ENCODE results near the gene TLR9.
"Not testable (repeated sequence)": the region's sequence is repeated elsewhere in the genome, so short reads cannot be mapped to it uniquely, and the experiment has no call there.

The TLR9 gene, protein sequence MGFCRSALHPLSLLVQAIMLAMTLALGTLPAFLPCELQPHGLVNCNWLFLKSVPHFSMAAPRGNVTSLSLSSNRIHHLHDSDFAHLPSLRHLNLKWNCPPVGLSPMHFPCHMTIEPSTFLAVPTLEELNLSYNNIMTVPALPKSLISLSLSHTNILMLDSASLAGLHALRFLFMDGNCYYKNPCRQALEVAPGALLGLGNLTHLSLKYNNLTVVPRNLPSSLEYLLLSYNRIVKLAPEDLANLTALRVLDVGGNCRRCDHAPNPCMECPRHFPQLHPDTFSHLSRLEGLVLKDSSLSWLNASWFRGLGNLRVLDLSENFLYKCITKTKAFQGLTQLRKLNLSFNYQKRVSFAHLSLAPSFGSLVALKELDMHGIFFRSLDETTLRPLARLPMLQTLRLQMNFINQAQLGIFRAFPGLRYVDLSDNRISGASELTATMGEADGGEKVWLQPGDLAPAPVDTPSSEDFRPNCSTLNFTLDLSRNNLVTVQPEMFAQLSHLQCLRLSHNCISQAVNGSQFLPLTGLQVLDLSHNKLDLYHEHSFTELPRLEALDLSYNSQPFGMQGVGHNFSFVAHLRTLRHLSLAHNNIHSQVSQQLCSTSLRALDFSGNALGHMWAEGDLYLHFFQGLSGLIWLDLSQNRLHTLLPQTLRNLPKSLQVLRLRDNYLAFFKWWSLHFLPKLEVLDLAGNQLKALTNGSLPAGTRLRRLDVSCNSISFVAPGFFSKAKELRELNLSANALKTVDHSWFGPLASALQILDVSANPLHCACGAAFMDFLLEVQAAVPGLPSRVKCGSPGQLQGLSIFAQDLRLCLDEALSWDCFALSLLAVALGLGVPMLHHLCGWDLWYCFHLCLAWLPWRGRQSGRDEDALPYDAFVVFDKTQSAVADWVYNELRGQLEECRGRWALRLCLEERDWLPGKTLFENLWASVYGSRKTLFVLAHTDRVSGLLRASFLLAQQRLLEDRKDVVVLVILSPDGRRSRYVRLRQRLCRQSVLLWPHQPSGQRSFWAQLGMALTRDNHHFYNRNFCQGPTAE

DNA sequence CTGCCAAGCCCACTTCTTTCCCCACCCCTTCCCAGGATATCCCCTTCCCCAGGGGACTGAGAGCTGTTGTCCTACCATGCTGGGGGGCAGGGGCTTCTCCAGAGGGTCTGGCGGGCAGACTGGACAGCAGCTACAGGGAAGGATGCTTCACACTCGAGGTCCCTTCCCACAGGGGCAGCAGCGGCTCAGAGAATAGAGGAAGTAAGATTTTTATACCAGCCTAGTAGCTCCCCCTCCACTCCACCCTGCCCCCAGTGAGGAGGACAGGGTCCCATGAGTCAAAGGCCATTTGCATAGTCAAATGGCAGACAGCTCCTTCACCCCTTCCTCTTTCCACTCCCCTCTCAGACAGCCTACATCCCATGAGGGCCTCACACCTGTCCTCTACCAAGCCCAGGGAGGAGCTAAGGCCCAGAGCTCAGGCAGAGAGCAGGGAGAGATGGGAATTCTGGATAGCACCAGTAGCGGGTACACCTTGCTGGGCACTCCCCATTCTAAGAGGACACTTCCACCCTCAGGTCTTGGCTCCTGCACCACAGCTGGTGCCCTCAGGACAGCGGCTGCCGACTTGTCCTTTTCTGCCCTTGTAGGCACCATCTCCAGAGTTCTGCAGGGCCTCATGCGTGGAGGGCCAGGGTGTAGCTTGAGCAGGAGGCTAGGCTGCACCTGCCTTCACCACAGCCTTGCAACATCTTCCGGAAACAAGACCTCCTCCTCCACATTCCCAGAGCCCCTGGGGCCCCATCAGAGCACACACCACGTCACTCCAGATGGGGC is at the start of gene TLR9:
TSS of gene TLR9 (minus strand) at position 194 of the 777 bp plus-strand sequence. CDS start at position 78, 116 bp downstream.
- no peak for DNase-seq (ENCODE audit: low read depth)
- Histone ChIP-seq H3K4me3 (ENCODE audit: low read length) (no peak within 1 kb of the TSS), H3K9ac (ENCODE audit: low read length) (no peak within 1 kb of the TSS), H3K27me3 (replicated peaks; ENCODE audit: control insufficient read depth, insufficient read depth, low read length) (no peaks in the 10 kb centered on the region), H3K36me3 (ENCODE audit: control insufficient read depth, insufficient read depth, low read length, severe bottlenecking) (peaks cover 29% of the 10 kb centered on the region), H3K4me1 (ENCODE audit: control insufficient read depth, insufficient read depth, low read length) (no peaks in the 10 kb centered on the region), H3K9me3 (ENCODE audit: control insufficient read depth, low read length) (no peaks in the 10 kb centered on the region)

DNA sequence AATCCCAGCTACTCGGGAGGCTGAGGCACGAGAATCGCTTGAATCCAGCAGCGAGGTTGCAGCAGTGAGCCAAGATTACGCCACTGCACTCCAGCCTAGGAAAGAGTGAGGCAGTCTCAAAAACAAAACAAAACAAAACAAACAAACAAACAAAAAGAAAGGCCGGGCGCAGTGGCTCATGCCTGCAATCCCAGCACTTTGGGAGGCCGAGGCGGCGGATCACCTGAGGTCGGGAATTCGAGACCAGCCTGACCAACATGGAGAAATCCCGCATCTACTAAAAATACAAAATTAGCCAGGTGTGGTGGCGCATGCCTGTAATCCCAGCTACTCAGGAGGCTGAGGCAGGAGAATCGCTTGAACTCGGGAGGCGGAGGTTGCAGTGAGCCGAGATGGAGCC is 49.3 kb upstream of the TLR9 start:
- not testable (repeated sequence) for H3K4me3 ChIP-seq (ENCODE audit: low read length); H3K9ac ChIP-seq (ENCODE audit: low read length); H3K9me3 ChIP-seq (ENCODE audit: control insufficient read depth, low read length); DNase-seq (ENCODE audit: low read depth); H3K27me3 ChIP-seq (replicated peaks; ENCODE audit: control insufficient read depth, insufficient read depth, low read length)
- Histone ChIP-seq H3K36me3 (ENCODE audit: control insufficient read depth, insufficient read depth, low read length, severe bottlenecking) (peaks cover 16% of the 10 kb centered on the region), H3K4me1 (ENCODE audit: control insufficient read depth, insufficient read depth, low read length) (peaks cover 47% of the 10 kb centered on the region)

DNA sequence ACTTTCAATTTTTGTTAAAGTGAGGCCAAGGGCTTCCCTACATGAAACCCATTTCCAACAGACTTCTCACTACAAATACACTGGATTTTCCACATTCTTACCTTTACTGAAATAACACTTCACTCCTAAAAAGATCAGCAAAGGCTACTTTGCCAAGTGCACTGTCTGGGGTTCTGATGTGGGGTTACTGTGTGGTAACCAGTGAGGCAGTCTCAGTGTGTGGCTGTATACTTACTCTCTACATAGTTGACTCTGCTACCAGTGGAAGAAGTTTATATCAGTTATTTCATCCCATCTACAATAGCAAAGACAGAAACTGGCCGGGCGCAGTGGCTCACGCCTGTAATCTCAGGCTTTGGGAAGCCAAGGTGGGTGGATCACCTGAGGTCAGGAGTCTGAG is 47.4 kb upstream of the TLR9 start:
- Histone ChIP-seq H3K4me1 (ENCODE audit: control insufficient read depth, insufficient read depth, low read length) (peaks cover 40% of the 10 kb centered on the region), H3K27me3 (replicated peaks; ENCODE audit: control insufficient read depth, insufficient read depth, low read length) (no peaks in the 10 kb centered on the region), H3K9me3 (ENCODE audit: control insufficient read depth, low read length) (no peaks in the 10 kb centered on the region), H3K4me3 (ENCODE audit: low read length) (no peak overlapping the region), H3K36me3 (ENCODE audit: control insufficient read depth, insufficient read depth, low read length, severe bottlenecking) (peaks cover 36% of the 10 kb centered on the region), H3K9ac (ENCODE audit: low read length) (no peak overlapping the region)
- DNase-seq (ENCODE audit: low read depth) = no peak

DNA sequence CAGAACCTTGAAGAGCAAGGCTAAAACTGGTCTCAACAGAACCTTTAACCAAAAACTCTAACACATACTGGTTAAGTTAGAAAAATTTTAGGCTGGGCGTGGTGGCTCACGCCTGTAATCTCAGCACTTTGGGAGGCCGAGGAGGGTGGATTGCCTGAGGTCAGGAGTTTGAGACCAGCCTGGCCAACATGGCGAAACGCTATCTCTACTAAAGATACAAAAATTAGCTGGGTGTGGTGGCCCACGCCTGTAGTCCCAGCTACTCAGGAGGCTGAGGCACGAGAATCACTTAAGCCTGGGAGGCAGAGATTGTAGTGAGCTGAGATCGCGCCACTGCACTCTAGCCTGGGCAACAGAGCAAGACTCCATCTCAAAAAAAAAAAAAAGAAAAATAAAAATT is 46.7 kb upstream of the TLR9 start:
- peaks cover 43% of the 10 kb centered on the region for H3K36me3 ChIP-seq (ENCODE audit: control insufficient read depth, insufficient read depth, low read length, severe bottlenecking)
- H3K27me3 ChIP-seq (replicated peaks; ENCODE audit: control insufficient read depth, insufficient read depth, low read length); H3K9ac ChIP-seq (ENCODE audit: low read length); H3K4me3 ChIP-seq (ENCODE audit: low read length); DNase-seq (ENCODE audit: low read depth); H3K9me3 ChIP-seq (ENCODE audit: control insufficient read depth, low read length): not testable (repeated sequence)
- peaks cover 40% of the 10 kb centered on the region for H3K4me1 ChIP-seq (ENCODE audit: control insufficient read depth, insufficient read depth, low read length)

DNA sequence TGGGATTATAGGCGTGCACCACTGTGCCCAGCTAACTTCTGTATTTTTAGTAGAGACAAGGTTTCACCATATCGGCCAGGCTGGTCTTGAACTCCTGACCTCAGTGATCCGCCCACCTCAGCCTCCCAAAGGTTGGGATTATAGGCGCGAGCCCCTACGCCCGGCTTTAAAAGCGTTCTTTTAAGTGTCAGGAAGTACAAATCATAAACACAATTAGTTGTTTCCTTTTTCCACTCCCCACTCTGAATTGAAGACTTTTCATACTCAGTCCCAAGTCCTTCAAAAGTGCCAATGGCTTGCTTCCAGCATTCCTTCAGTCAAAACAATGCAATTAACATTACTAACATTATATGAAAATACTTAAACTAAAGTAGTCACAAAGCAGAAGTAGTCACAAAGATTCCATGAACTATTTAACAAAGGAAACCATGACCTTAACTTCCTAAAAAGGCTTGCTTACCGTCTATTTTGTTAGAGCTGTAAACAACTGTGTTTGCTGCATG is 44.9 kb upstream of the TLR9 start:
- H3K36me3 ChIP-seq (ENCODE audit: control insufficient read depth, insufficient read depth, low read length, severe bottlenecking) = peaks cover 60% of the 10 kb centered on the region
- no peak for DNase-seq (ENCODE audit: low read depth)
- no peaks in the 10 kb centered on the region for H3K9me3 ChIP-seq (ENCODE audit: control insufficient read depth, low read length)
- H3K4me3 ChIP-seq (ENCODE audit: low read length) = no peak overlapping the region
- peaks cover 26% of the 10 kb centered on the region for H3K4me1 ChIP-seq (ENCODE audit: control insufficient read depth, insufficient read depth, low read length)
- H3K9ac ChIP-seq (ENCODE audit: low read length) = no peak overlapping the region
- H3K27me3 ChIP-seq (replicated peaks; ENCODE audit: control insufficient read depth, insufficient read depth, low read length) = no peaks in the 10 kb centered on the region

DNA sequence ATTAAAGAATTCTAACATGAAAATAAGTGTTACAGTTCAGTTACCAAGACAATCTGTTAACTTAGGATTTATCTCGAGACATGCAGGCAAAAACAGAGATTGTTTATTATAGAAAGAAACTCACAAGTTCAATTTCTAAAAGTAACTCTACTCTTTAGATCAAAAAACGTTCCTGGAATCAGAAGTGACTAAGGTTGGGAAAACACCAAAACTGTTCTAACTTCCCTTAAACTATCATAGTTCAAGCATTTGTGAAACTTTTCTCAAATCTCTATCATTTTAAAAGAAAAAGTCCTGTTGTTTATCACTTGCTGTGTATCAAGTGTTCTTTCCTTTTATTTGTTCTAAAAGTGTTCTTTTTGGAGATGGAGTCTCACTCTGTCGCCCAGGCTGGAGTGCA is 44.3 kb upstream of the TLR9 start:
- Histone ChIP-seq H3K9ac (ENCODE audit: low read length) (no peak overlapping the region), H3K36me3 (ENCODE audit: control insufficient read depth, insufficient read depth, low read length, severe bottlenecking) (peaks cover 64% of the 10 kb centered on the region), H3K9me3 (ENCODE audit: control insufficient read depth, low read length) (no peaks in the 10 kb centered on the region), H3K27me3 (replicated peaks; ENCODE audit: control insufficient read depth, insufficient read depth, low read length) (no peaks in the 10 kb centered on the region), H3K4me3 (ENCODE audit: low read length) (no peak overlapping the region), H3K4me1 (ENCODE audit: control insufficient read depth, insufficient read depth, low read length) (peaks cover 22% of the 10 kb centered on the region)
- no peak for DNase-seq (ENCODE audit: low read depth)

DNA sequence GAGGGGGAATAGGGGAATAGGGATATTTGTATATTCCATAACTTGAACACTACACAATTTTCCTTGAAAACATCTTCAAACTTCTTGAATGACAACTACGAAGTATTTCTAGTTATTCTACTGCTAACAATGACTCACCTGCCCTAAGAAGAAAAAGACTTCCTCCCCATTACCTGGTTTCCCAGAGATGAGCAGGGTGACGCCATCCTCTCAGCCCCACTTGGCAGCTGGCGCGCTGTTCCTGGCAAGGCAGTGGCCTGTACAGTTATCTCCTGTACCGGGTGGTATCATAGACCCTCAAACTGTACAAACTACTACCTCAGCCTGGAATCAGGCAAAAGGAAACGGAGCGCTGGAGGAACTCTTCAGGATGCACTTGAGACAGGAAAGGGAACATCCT is 42.6 kb upstream of the TLR9 start:
- Histone ChIP-seq H3K9ac (ENCODE audit: low read length) (no peak overlapping the region), H3K4me1 (ENCODE audit: control insufficient read depth, insufficient read depth, low read length) (peaks cover 11% of the 10 kb centered on the region), H3K36me3 (ENCODE audit: control insufficient read depth, insufficient read depth, low read length, severe bottlenecking) (peaks cover 80% of the 10 kb centered on the region), H3K9me3 (ENCODE audit: control insufficient read depth, low read length) (no peaks in the 10 kb centered on the region), H3K4me3 (ENCODE audit: low read length) (no peak overlapping the region), H3K27me3 (replicated peaks; ENCODE audit: control insufficient read depth, insufficient read depth, low read length) (no peaks in the 10 kb centered on the region)
- no peak for DNase-seq (ENCODE audit: low read depth)

DNA sequence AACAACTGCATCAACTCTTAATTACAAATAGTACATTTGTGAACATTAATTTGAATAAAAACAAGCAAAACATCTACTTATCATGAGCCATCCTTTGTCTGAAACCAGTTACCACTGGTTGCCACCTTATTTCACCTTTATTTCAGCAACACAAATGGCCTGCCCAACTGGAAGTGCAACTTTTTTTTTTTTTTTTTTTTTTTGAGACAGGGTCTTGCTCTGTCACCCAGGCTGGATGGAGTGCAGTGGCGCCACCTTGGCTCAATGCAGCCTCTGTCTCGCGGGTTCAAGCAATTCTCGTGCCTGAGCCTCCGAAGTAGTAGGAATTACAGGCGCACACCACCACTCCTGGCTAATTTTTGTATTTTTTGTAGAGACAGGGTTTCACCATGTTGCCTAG is 39.9 kb upstream of the TLR9 start:
- Histone ChIP-seq H3K36me3 (ENCODE audit: control insufficient read depth, insufficient read depth, low read length, severe bottlenecking) (peaks cover 97% of the 10 kb centered on the region), H3K4me3 (ENCODE audit: low read length) (no peak overlapping the region)

DNA sequence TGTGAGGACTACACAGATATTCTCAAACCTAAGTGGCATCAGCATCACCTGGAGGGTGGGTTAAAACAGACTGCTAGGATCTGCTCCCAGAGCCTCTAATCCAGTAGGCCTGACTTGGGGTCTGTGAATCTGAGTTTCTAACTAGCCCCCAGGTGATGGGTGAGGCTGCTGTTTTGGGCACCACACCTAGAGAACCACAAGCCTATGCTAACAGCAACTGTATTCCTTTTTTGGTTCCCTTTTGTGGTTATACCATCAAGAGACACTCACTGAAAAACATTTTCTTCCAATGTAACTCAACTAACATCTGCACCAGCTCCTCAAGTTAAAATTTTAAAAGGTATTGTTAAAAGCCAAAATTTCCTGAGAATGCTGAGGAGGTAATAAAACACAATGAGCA is 37.0 kb upstream of the TLR9 start:
- Histone ChIP-seq H3K27me3 (replicated peaks; ENCODE audit: control insufficient read depth, insufficient read depth, low read length) (no peaks in the 10 kb centered on the region), H3K9ac (ENCODE audit: low read length) (no peak overlapping the region), H3K9me3 (ENCODE audit: control insufficient read depth, low read length) (no peaks in the 10 kb centered on the region), H3K4me1 (ENCODE audit: control insufficient read depth, insufficient read depth, low read length) (no peaks in the 10 kb centered on the region), H3K36me3 (ENCODE audit: control insufficient read depth, insufficient read depth, low read length, severe bottlenecking) (peaks cover 97% of the 10 kb centered on the region), H3K4me3 (ENCODE audit: low read length) (no peak overlapping the region)
- DNase-seq (ENCODE audit: low read depth) = no peak

More for the DNA sequence above, 39.9 kb upstream of the TLR9 start:
- Histone ChIP-seq H3K27me3 (replicated peaks; ENCODE audit: control insufficient read depth, insufficient read depth, low read length) (no peaks in the 10 kb centered on the region), H3K4me1 (ENCODE audit: control insufficient read depth, insufficient read depth, low read length) (peaks cover 7% of the 10 kb centered on the region), H3K9ac (ENCODE audit: low read length) (no peak overlapping the region), H3K9me3 (ENCODE audit: control insufficient read depth, low read length) (no peaks in the 10 kb centered on the region)
- no peak for DNase-seq (ENCODE audit: low read depth)

DNA sequence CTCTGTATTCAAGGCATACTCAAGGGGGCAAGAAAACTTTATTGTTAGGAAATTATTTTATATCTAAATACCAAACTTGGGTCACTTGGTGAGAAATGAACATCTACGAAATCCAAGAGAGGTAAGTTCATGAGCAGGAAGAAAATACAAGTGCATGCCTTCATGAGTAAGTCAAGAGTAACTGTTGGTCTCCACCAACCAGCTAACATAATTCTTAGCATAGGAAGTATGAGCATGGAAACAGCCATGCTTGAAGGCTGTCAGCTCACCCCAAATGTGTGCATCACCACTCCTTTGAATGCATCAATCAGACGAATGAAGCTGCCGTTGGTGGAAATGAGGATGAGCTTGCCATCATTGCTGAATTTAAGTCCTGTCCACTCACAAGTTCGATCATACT is 34.0 kb upstream of the TLR9 start:
- H3K27me3 ChIP-seq (replicated peaks; ENCODE audit: control insufficient read depth, insufficient read depth, low read length) = no peaks in the 10 kb centered on the region
- H3K36me3 ChIP-seq (ENCODE audit: control insufficient read depth, insufficient read depth, low read length, severe bottlenecking) = peaks cover 98% of the 10 kb centered on the region
- no peaks in the 10 kb centered on the region for H3K9me3 ChIP-seq (ENCODE audit: control insufficient read depth, low read length)
- H3K4me1 ChIP-seq (ENCODE audit: control insufficient read depth, insufficient read depth, low read length) = no peaks in the 10 kb centered on the region
- DNase-seq (ENCODE audit: low read depth) = no peak
- H3K4me3 ChIP-seq (ENCODE audit: low read length) = no peak overlapping the region
- H3K9ac ChIP-seq (ENCODE audit: low read length) = no peak overlapping the region

Data from adipocyte (in vitro differentiated cells).